ENCODE results near the gene PDGFC.

The PDGFC gene

DNA sequence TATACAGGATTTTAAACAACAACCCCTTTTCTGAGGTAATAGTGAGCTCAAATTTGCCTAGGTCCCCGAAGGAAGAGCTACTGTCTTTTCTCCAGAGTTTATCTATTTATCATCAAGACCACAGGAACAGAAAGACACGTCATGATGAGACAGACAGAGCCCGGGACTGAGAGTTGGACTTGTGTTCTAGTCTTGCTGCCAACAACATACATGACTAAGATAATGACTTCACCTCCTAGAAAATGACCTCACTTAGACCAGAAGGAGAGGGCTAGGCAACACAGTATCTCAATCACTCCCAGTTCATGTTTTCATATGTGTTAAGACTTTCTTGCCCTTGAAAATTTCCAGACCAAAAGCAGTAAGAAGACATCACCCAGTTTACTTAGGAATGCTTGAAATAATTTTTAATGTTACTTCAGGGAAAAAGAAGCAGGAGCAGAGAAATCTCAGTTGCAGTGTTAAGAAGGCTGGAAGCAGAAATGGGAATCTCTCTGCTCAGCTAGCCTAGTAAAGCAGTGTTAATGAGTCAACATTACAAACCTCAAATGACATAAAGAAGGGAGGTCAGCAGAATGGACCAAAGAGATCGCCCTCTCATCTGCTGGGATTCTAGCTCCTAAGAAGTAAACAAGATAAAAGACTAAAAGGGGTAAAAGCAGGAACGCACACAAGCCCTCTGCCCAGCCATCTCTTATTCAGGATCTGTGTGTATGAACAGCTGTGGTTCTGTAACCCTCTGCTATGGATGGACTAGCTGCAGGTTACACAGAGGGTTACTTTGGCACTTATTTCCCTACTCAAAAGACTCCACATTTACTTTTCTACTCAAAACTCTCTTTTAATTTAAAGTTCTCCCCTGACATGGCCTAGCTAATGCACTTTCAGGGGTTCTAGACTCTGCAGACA is 24.8 kb downstream of the PDGFC start:
- no peaks in the 10 kb centered on the region for H3F3A ChIP-seq (ENCODE audit: insufficient read depth, low read length)
- H3K79me2 ChIP-seq (ENCODE audit: low read length), result no peaks in the 10 kb centered on the region
- no peaks in the 10 kb centered on the region for H3K27me3 ChIP-seq (replicated peaks; ENCODE audit: insufficient read depth, low read length)
- no peaks in the 10 kb centered on the region for H3K4me1 ChIP-seq (ENCODE audit: low read length)
- TF ChIP-seq, protein P1, sequence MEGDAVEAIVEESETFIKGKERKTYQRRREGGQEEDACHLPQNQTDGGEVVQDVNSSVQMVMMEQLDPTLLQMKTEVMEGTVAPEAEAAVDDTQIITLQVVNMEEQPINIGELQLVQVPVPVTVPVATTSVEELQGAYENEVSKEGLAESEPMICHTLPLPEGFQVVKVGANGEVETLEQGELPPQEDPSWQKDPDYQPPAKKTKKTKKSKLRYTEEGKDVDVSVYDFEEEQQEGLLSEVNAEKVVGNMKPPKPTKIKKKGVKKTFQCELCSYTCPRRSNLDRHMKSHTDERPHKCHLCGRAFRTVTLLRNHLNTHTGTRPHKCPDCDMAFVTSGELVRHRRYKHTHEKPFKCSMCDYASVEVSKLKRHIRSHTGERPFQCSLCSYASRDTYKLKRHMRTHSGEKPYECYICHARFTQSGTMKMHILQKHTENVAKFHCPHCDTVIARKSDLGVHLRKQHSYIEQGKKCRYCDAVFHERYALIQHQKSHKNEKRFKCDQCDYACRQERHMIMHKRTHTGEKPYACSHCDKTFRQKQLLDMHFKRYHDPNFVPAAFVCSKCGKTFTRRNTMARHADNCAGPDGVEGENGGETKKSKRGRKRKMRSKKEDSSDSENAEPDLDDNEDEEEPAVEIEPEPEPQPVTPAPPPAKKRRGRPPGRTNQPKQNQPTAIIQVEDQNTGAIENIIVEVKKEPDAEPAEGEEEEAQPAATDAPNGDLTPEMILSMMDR (IDR thresholded peaks at IDR 0.05; ENCODE audit: low read length), result no peak
- TF ChIP-seq EZH2phosphoT487 (IDR thresholded peaks at IDR 0.05; ENCODE audit: low read length) (no peak), EZH2 (optimal IDR thresholded peaks at IDR 0.05; ENCODE audit: low read depth, low read length) (no peak)
- H3K27ac ChIP-seq (ENCODE audit: low read length), result no peak overlapping the region
- no peaks in the 10 kb centered on the region for H3K36me3 ChIP-seq (replicated peaks; ENCODE audit: insufficient read depth, low read length)
- no peak for DNase-seq
- no peaks in the 10 kb centered on the region for H4K20me1 ChIP-seq (ENCODE audit: insufficient read depth, low read length)
- no peak overlapping the region for H3K4me3 ChIP-seq (ENCODE audit: low read length)
- no peaks in the 10 kb centered on the region for H3K9me3 ChIP-seq (replicated peaks; ENCODE audit: insufficient read depth, low read length)
- no peak overlapping the region for H2AFZ ChIP-seq (ENCODE audit: low read length)
- H3K4me2 ChIP-seq (ENCODE audit: low read depth, low read length), result no peak overlapping the region
- no peaks in the 10 kb centered on the region for H3K9me2 ChIP-seq (replicated peaks; ENCODE audit: insufficient read depth, low read length)
- H3K9ac ChIP-seq (ENCODE audit: low read length), result no peak overlapping the region

DNA sequence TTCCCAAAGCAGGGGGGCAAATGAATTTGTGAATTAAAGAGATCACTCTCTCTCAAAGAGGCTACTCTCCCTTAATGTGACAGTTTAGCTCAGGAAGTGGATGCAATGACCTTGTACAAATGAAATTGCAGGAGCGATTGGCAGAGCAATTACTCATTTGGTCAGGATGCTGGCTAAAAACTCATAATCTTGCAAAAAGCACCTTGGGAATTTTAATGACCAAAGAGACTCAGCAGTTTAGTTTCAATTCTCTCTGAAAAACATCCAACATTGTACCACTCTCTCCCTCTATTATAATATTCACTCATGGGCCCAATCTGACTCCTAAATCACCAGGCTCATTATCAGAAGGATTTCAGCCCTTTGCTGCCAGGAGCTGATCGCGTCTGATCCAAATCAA is 26.1 kb downstream of the PDGFC start:
- Histone ChIP-seq H3F3A (ENCODE audit: insufficient read depth, low read length) (no peaks in the 10 kb centered on the region), H3K4me3 (ENCODE audit: low read length) (no peak overlapping the region), H2AFZ (ENCODE audit: low read length) (no peak overlapping the region), H3K27ac (ENCODE audit: low read length) (no peak overlapping the region), H3K9me3 (replicated peaks; ENCODE audit: insufficient read depth, low read length) (no peaks in the 10 kb centered on the region), H3K27me3 (replicated peaks; ENCODE audit: insufficient read depth, low read length) (no peaks in the 10 kb centered on the region), H3K36me3 (replicated peaks; ENCODE audit: insufficient read depth, low read length) (no peaks in the 10 kb centered on the region), H4K20me1 (ENCODE audit: insufficient read depth, low read length) (no peaks in the 10 kb centered on the region), H3K79me2 (ENCODE audit: low read length) (no peaks in the 10 kb centered on the region), H3K4me1 (ENCODE audit: low read length) (no peaks in the 10 kb centered on the region), H3K9me2 (replicated peaks; ENCODE audit: insufficient read depth, low read length) (no peaks in the 10 kb centered on the region), H3K9ac (ENCODE audit: low read length) (no peak overlapping the region), H3K4me2 (ENCODE audit: low read depth, low read length) (no peak overlapping the region)
- TF ChIP-seq, protein P1 (IDR thresholded peaks at IDR 0.05; ENCODE audit: low read length), result no peak
- TF ChIP-seq EZH2 (optimal IDR thresholded peaks at IDR 0.05; ENCODE audit: low read depth, low read length) (no peak), EZH2phosphoT487 (IDR thresholded peaks at IDR 0.05; ENCODE audit: low read length) (no peak)
- no peak for DNase-seq

DNA sequence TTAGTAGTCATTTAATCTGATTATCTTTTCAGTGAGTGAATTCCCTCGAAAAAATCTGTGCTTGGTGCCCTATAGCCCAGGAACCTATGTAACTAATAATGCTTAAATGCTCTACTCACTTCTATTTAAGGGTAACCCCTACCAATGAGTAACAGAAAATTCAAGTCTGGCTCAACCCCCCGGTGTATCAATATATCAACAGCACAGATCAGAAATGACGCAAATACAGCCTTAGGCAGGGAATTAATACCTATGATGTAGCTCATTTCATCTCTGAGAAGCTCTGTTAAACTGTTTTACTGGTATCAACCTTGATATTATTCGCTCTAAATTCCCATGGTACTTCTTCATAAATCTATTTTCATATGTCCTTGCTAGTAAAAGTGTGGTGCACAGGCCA is 28.6 kb downstream of the PDGFC start:
- Histone ChIP-seq H3K27ac (ENCODE audit: low read length) (no peak overlapping the region), H3K4me1 (ENCODE audit: low read length) (no peaks in the 10 kb centered on the region), H3F3A (ENCODE audit: insufficient read depth, low read length) (no peaks in the 10 kb centered on the region), H3K9me3 (replicated peaks; ENCODE audit: insufficient read depth, low read length) (no peaks in the 10 kb centered on the region), H3K27me3 (replicated peaks; ENCODE audit: insufficient read depth, low read length) (no peaks in the 10 kb centered on the region), H3K79me2 (ENCODE audit: low read length) (no peaks in the 10 kb centered on the region), H3K9ac (ENCODE audit: low read length) (no peak overlapping the region), H3K36me3 (replicated peaks; ENCODE audit: insufficient read depth, low read length) (no peaks in the 10 kb centered on the region), H3K4me2 (ENCODE audit: low read depth, low read length) (no peak overlapping the region), H3K4me3 (ENCODE audit: low read length) (no peak overlapping the region), H3K9me2 (replicated peaks; ENCODE audit: insufficient read depth, low read length) (no peaks in the 10 kb centered on the region), H4K20me1 (ENCODE audit: insufficient read depth, low read length) (no peaks in the 10 kb centered on the region), H2AFZ (ENCODE audit: low read length) (no peak overlapping the region)
- TF ChIP-seq, protein P1 (IDR thresholded peaks at IDR 0.05; ENCODE audit: low read length), result no peak
- TF ChIP-seq EZH2phosphoT487 (IDR thresholded peaks at IDR 0.05; ENCODE audit: low read length) (no peak), EZH2 (optimal IDR thresholded peaks at IDR 0.05; ENCODE audit: low read depth, low read length) (no peak)
- DNase-seq, result no peak

Measured in MM.1S (cell line).